Renal cortex interstitium (tissue), 11 donors: Measurements from ENCODE around the gene IQCE. TPM values are rescaled to one million over a fixed set of nuclear protein-coding genes. Genes with fewer than 3 reads are reported as not detected.
"Not testable (repeated sequence)": the region's sequence is repeated elsewhere in the genome, so short reads cannot be mapped to it uniquely, and the experiment has no call there.

Experiments
- DNase-seq, 11 donors: peaks; one replicate each; pipeline ENCODE4 v3.0.0-alpha.2; 2013; ENCODE audit warnings: low read depth in 9 of 11, low spot score in 4 of 11; ENCODE audit errors: extremely low read depth in 1 of 11
- polyA plus RNA-seq, 3 donors: library from polyadenylated mRNA; unstranded; fragments of 120-200 nt; gene quantifications; one replicate each; pipeline ENCODE4 v1.2.1, GENCODE V29; 2013; ENCODE audit not compliant: insufficient read length in 3 of 3

The IQCE gene
- polyA plus RNA-seq, 3 donors = 19.7 to 26.2 (median 24.2) TPM

- no peak for DNase-seq
Observed at GRCh38 chr7:2529161-2530070, 29.4 kb upstream of the IQCE start.

DNA sequence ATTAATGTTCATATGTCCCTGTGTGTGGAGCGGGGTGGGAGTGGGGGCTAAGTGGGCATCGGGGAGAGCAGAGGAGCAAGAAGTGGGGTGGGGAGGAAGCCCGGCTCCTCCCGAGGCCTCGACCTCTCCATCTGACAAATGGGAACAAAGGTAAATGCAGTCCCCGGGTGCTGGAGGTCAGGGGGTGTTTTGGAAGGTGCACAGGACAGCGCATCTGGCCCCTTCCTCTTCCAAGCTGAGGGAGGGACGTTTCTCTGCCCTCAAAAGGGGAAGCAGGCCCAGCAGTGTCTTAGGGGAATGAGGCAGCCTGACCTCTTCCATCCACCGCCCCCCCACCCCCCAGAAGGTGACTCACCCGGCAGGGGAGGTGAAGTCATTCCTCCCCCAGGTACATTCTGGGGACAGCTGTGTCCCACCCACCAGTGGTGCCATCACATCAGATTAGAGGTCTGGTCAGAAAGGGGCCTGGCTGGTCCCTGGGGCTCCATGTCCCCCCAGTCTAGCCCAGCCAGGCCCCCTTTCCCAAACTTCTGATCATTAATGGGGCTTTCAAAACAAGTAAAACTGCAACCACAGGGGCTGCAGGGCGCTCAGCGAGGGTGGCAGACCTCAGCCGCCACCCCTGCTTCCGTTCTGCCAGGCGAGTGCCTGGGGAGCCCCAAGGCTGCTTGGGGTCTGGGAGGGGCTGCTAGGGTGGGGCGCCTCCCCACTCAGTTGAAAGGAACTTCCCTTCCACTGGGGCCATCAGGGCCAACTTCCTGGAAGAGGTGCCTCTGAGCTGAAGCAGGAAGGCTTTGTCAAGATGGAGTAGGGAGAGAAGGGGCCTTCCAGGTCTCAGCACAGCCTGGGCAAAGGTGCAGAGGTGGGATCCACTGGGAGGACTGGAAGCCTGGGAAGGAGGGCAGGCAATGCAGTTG is 28.4 kb upstream of the IQCE start:
- DNase-seq = no peak

DNA sequence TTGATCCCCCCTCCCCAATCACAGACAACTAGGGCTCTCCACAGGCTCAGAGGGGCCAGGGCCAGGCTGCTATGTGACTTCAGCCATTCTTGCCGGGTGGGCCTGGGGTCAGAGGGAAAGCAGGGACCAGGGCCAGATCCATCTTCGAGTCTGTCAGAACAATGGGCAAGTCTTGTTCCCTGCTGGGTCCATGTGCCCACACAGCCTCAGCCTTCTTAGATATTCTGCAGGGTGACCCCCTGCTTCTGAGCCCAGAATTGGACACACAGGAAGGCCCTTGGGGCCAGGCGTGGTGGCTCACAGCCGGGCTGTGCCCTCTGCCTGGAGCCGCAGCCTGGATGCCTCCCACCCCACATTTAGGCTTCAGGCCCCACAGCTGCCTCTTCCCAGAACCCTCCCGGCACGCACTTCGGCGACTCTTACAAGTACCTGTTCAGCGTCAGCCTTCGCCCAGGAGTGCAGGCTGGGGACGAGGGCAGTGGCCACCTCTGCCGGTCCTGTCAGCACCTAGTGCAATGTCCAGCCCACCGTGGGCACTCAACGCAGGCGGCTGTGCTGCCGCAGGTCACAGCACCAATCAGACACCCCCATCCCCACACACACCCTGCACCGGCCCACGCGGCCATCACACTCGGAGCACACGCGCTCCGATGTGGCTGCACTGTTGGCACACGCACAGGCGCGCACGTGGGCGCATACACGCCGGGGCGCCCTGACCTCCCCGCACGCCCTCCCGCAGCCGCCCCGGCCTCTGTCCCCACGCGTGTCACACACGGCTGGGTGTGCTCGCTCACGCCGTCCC is 27.6 kb upstream of the IQCE start:
- DNase-seq = not testable (repeated sequence)

DNA sequence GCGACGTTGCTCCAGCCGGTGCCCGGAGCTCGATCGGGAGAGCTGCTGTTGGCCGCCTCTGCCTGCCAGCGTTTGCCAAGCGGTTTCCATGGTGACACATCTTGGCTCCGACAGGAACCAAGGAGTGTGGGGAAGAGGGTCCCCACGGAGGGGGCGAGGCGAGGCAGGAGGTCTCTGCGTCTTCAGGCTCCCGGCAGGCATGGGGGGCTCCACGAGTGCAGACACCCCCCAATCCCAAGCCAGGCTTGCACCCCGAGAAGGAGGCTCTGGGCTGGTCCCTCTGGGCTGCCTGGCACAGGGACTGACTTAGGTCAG is 27.0 kb upstream of the IQCE start:
- not testable (repeated sequence) for DNase-seq

DNA sequence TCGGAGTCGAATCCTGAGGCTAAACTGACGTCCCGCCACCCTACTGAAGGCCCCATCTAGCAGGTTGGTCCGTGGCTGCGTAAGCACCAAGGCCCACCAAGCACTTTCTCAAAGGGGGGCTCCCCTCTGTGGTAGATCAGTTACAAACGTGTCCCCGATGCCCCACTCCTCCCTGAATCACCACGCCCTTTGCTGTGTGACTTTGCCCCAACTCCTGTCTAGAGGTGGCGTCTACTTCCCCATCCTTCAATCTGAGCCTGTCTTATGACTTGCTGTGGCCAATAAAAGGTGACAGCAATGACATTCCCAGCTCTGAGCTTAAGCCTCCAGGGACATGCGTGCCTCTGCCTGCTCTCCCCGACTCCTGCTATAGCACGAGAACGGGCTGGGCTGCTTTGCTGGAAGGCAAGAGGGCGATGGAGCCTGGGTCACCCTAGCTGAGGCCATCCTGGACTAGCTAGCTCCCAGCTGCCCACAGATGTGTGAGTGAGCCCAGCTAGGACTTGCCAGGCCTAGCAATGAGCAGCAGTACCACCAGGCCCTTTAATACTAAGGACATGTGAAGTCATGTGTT is 26.5 kb upstream of the IQCE start:
- DNase-seq = not testable (repeated sequence)

GRCh38 chr7:2532816-2533215 is 26.0 kb upstream of the IQCE start:
- not testable (repeated sequence) for DNase-seq

DNA sequence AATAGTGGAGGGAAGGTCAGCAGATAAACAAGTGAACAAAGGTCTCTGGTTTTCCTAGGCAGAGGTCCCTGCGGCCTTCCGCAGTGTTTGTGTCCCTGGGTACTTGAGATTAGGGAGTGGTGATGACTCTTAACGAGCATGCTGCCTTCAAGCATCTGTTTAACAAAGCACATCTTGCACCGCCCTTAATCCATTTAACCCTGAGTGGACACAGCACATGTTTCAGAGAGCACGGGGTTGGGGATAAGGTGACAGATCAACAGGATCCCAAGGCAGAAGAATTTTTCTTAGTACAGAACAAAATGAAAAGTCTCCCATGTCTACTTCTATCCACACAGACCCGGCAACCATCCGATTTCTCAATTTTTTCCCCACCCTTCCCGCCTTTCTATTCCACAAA is 25.2 kb upstream of the IQCE start:
- DNase-seq = not testable (repeated sequence)

GRCh38 chr7:2534214-2534613 is 24.6 kb upstream of the IQCE start:
- DNase-seq = not testable (repeated sequence)

GRCh38 chr7:2535872-2536627 is 22.7 kb upstream of the IQCE start:
- not testable (repeated sequence) for DNase-seq

DNA sequence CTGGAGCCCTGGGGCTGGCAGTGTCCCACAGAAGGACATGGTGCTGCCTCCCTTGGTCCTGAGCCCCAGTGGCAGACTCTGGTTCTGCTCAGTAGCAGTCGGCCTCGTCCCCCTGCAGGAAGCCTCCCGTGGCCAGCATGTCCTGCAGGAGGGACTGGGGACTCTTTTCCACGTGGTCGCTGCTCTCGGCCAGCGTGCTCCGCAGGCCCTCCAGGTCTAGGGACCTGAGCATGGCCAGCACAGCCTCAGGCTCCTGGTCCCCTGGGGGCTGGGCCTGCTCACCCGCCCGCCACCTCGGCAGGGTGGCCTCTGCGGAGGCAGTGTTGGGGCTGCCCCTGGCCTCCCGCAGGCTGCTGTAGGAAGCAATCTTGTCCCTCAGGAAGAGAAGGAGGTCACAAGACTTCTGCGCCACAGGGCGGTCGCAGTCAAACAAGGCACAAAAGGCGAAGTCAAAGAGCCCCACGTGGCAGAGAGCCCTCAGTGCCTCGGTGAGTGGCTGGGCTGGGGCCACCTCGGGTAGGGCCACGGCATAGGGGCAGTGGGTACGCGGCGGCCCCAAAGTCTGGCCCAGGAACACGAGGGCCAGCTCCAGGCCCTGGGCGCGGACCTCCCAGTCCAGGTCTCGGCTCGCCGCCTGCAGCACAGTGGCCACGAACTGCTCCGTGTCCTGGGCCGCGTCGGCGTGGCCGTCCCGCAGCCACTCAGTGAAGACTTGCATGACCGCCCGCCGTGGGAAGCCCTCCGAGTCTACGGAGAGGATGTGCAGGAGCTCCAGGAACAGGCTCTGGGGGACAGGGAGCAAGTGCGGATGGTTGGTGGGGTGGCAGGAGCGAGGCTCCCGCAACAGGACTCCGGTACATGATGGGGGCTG is 20.6 kb upstream of the IQCE start:
- DNase-seq = no peak

DNA sequence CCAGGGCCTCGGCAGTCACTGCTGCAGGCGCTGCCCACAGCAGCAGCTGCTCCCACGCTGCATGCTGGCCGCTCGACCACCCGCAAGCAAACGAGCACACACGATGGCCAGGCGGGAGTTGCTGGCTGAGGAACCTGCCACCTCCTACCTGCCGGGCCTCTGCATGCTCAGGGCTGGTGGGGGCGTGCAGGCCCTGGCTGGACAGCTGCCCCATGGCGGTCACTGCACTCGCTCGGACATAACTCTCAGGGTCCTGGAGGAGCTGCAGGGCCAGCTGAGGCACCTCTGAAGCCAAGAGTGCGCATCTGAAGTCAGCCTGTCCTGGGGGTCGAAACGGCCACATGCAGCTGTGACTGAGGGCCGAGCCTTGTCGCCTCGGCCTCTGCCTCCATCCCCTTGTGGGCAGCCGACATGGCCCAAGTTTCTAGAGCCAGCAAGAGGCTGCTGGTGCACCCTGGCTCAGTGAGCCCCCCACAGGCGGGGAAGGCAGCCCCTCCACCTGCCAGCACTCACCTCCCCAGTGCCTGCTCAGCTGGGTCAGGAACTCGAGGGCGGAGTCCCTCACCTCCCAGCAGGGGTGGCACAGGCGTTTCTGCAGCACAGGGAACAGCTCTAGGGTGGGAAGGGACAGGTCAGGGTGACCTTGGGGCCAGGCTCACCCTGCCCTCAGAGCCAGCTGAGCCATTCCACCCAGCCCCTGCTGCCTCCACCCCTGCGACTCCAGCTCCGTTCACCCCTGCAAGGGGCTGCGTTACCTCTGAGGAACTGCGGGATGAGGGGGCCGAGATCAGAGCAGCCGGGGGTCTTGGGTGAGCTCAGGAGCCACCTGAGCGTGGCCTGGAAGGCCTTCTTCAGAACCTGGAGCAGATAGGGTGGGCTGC is 19.5 kb upstream of the IQCE start:
- DNase-seq = no peak

- DNase-seq = no peak
Observed at GRCh38 chr7:2540133-2540532, 18.6 kb upstream of the IQCE start.

DNA sequence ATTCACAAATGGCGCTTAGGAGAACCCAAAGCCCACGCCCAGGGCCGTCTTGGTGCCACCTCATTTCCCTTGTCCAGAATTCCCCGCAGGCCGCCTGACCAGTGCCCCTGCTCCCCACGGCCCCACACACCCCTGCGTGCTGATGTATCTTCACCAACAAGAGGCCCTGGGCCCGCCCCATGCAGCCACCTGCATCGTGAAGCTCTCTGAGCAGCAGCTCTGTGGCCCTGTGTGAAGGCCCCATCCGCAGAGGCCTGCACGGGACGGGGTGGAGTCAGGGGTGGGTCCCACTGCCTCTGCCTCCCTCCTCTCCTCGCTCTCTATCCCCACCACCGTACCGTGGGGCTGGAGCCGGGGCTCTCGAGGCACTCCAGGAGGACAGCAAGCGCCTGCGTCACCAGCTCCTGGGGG is 18.1 kb upstream of the IQCE start:
- no peak for DNase-seq

DNA sequence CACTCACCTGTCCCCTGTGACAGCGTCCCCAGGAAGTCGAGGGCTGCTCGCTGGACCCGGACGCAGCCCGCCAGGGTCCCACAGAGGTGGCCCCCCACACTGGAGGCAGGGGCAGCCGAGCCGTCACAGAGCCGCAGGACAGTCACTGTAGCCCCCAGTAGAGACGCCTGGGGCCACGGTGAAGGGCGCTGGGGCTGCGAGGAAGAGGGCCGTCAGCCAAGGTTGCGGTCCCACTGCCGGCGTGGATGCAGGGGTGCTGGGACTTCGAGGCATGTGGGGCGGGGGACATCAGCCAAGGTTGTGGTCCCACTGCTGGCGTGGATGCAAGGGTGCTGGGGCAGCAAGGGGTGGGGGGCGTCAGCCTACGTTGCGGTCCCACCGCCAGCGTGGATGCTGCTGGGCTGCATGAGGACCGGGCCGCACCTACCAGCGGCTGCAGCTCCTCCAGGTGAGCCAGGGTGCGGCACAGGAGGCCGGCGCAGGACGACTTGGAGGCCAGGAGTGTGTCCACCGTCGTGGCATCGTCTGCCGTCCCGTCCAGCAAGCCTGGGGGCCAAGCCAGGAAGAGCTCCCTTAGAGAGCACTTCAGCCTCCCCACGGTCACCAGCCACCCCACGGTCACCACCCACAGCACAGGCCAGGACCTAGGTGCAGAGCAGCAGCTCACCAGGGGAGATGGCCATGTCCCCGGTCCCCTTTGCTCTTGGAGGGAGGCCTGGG is 17.3 kb upstream of the IQCE start:
- no peak for DNase-seq

DNA sequence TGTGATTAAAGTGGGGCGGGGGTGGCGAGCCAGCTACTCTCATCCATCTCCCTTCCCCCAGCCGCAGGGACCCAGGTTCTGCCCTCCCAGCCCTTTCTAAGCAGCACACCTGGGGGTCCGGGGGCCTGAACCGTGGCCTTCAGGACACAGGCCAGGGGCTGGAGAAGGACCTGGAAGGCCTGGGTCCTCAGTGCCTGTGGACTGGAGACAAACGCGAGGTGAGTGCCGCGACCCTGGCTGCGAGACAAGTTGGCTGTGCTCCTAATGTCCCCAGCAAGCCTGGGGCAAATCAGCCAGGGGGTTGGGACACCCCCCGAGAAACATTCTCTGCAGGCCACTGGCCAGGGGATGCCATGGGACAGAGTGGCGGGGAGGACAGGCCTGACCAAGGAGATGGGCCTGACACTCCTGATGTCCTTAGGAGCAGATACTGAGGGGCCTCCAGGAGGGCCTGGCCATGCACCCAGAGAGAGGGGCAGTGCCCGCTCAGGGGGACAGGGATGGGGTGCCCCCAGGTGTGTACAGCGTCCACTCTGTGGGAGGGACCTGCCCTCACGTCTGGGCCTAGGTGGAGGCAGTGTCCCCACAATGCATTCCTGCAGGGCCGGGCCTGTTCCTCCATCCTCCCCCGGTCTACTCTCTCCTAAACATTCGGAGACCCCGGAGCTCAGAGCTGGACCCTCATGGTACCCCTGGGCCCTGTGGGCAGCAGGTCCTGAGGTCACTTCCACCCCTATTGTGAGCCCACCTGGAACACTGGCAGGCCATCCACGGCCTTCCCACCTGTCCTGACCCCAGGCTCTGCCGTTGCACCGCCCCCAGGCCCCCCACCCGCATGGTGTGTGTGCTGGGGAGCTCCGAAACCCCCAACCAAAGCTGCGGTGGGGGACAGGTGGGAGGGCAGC is 16.5 kb upstream of the IQCE start:
- DNase-seq = no peak
